A549 (cell line): ENCODE measurements around the gene SENP6. TPM values are rescaled to one million over a fixed set of nuclear protein-coding genes. Genes with fewer than 3 reads are reported as not detected.

ENCODE experiments used
- ATAC-seq, 2 experiments: fragments of 200-7000 bp in 1 of 2; fragments of >200 bp in 1 of 2; cut with Nextera tagmentation in 1 of 2; cut with Tn5 transposase in 1 of 2; 3 replicates each; pipeline versions ENCODE4 v1.8.0 to v1.9.1; 2018 to 2020; ENCODE audit warnings: mild to moderate bottlenecking in 1 of 2, moderate library complexity in 1 of 2
- CTCF ChIA-PET: fragments of 300-600 bp; sonication (Branson Sonifier 250); formaldehyde crosslinking; extraction: SDS; loops from one replicate; lab custom pipeline; 2021; ENCODE audit warnings: antibody characterized with exemption, inconsistent platforms; lab: Yijun Ruan, JAX
- POLR2A ChIA-PET: fragments of 350-600 bp; formaldehyde crosslinking; extraction: SDS; loops from one replicate; lab custom pipeline; 2021; ENCODE audit warnings: antibody characterized with exemption, inconsistent platforms; lab: Yijun Ruan, JAX
- DNase-seq, 2 experiments: peaks; one replicate each; pipeline versions ENCODE4 v3.0.0 to v3.0.0-alpha.2; 2011 to 2016; ENCODE audit warnings: low read depth in 1 of 2, low spot score in 1 of 2
- FAIRE-seq: peaks from 2 replicates; lab custom pipeline; 2011; peaks lifted over from hg19 to GRCh38; lab: Jason Lieb, UNC
- H3K27ac ChIP-seq, 2 experiments: fragments of >200 bp; sonication (Bioruptor Twin); formaldehyde crosslinking; 3 replicates each; pipeline ENCODE4 v1.5.1; 2016 to 2017
- H3K4me1 ChIP-seq: fragments of >200 bp; sonication (Bioruptor Twin); formaldehyde crosslinking; 3 replicates; pipeline ENCODE4 v1.6.1; 2016
- H3K4me2 ChIP-seq: fragments of >200 bp; sonication (Bioruptor Twin); formaldehyde crosslinking; 3 replicates; pipeline ENCODE4 v1.6.1; 2016
- H3K4me3 ChIP-seq: fragments of >200 bp; sonication (Bioruptor Twin); formaldehyde crosslinking; 3 replicates; pipeline ENCODE4 v1.5.1; 2016
- H3K9me3 ChIP-seq: fragments of >200 bp; sonication (Bioruptor Twin); formaldehyde crosslinking; 3 replicates; pipeline ENCODE4 v1.6.1; 2016
- CEBPB ChIP-seq, 2 experiments: fragments of >200 bp in 1 of 2; sonication (Bioruptor Twin) in 1 of 2; formaldehyde crosslinking in 1 of 2; IDR thresholded peaks; 2 replicates each; pipeline ENCODE4 v1.6.1; 2012 to 2016
- CHD2 ChIP-seq: fragments of 150-350 bp; IDR thresholded peaks from 2 replicates; pipeline ENCODE4 v1.6.1; 2014; ENCODE audit warnings: low read length; ENCODE audit not compliant: partially characterized antibody
- CHD4 ChIP-seq: fragments of 200-600 bp; sonication (generic); IDR thresholded peaks from 2 replicates; pipeline ENCODE4 v1.6.1; 2016; ENCODE audit warnings: antibody characterized with exemption, mild to moderate bottlenecking, borderline replicate concordance
- EHF ChIP-seq: fragments of 250-450 bp; sonication (Bioruptor Pico); IDR thresholded peaks from 2 replicates; pipeline ENCODE4 v1.5.0; 2020; ENCODE audit warnings: mild to moderate bottlenecking
- EHMT2 ChIP-seq: fragments of 200-600 bp; sonication (generic); IDR thresholded peaks from 2 replicates; pipeline ENCODE4 v1.6.1; 2016; ENCODE audit warnings: antibody characterized with exemption, low read depth, mild to moderate bottlenecking, moderate library complexity
- FOSL2 ChIP-seq, 2 experiments: fragments of 450-650 bp in 1 of 2; fragments of >200 bp in 1 of 2; sonication (Bioruptor Twin) in 1 of 2; formaldehyde crosslinking; IDR thresholded peaks; 2 replicates each; pipeline versions ENCODE4 v1.5.0 to v1.6.1; 2016 to 2020; ENCODE audit warnings: mild to moderate bottlenecking in 1 of 2, moderate library complexity in 1 of 2
- HDAC2 ChIP-seq: fragments of 200-600 bp; sonication (generic); IDR thresholded peaks from 2 replicates; pipeline ENCODE4 v1.6.1; 2016
- HEYL ChIP-seq: fragments of 250-450 bp; sonication (Bioruptor Pico); IDR thresholded peaks from 2 replicates; pipeline ENCODE4 v1.8.0; 2021; ENCODE audit warnings: mild to moderate bottlenecking, moderate library complexity
- JUN ChIP-seq, 2 experiments: fragments of >200 bp; sonication (Bioruptor Twin); formaldehyde crosslinking; IDR thresholded peaks; 2 replicates in 1 of 2; 3 replicates in 1 of 2; pipeline ENCODE4 v1.6.1; 2016 to 2017
- KDM1A ChIP-seq: fragments of 200-600 bp; sonication (generic); IDR thresholded peaks from 2 replicates; pipeline ENCODE4 v1.6.1; 2016; ENCODE audit warnings: low read depth, mild to moderate bottlenecking
- MAFK ChIP-seq: fragments of 450-650 bp; IDR thresholded peaks from 2 replicates; pipeline ENCODE4 v1.6.1; 2014; ENCODE audit not compliant: partially characterized antibody
- NR3C1 ChIP-seq: fragments of >200 bp; sonication (Bioruptor Twin); formaldehyde crosslinking; IDR thresholded peaks from 3 replicates; pipeline ENCODE4 v1.6.1; 2017
- PHF8 ChIP-seq: fragments of 200-600 bp; sonication (generic); IDR thresholded peaks from 2 replicates; pipeline ENCODE4 v1.6.1; 2016; ENCODE audit warnings: low read depth, mild to moderate bottlenecking, antibody characterized with exemption, moderate library complexity, borderline replicate concordance
- POLR2A ChIP-seq: IDR thresholded peaks from 2 replicates; pipeline ENCODE4 v1.6.1; 2012; ENCODE audit warnings: mild to moderate bottlenecking, low read length
- POLR2AphosphoS2 ChIP-seq: conservative IDR thresholded peaks from 2 replicates; pipeline ENCODE4 v1.6.1; 2012; ENCODE audit warnings: low read length, improper control_type of control experiment, inconsistent platforms
- REST ChIP-seq: fragments of 200-600 bp; sonication (generic); IDR thresholded peaks from 2 replicates; pipeline ENCODE4 v1.6.1; 2016; ENCODE audit warnings: antibody characterized with exemption, mild to moderate bottlenecking, moderate library complexity
- SMC3 ChIP-seq: fragments of >200 bp; sonication (Bioruptor Twin); formaldehyde crosslinking; IDR thresholded peaks from 3 replicates; pipeline ENCODE4 v1.6.1; 2018; ENCODE audit warnings: inconsistent platforms
- ZC3H11A ChIP-seq: fragments of 450-650 bp; IDR thresholded peaks from 2 replicates; pipeline ENCODE4 v1.6.1; 2014; ENCODE audit warnings: antibody characterized with exemption, mild to moderate bottlenecking
- ZNF302 ChIP-seq: fragments of 250-450 bp; sonication (Bioruptor Pico); IDR thresholded peaks from 2 replicates; pipeline ENCODE4 v1.9.0; 2021; ENCODE audit warnings: inconsistent platforms, mild to moderate bottlenecking, moderate library complexity
- ZSCAN20 ChIP-seq: fragments of 250-450 bp; sonication (Bioruptor Pico); IDR thresholded peaks from 2 replicates; pipeline ENCODE4 v1.8.0; 2022; ENCODE audit warnings: mild to moderate bottlenecking, moderate library complexity
- WGBS: methylation state at CpG from one replicate; pipeline ENCODE4 v1.1.6; 2017; ENCODE audit errors: missing lambda C conversion rate; 5-methylcytosine and 5-hydroxymethylcytosine counted together
- polyA plus RNA-seq, 4 experiments: library from polyadenylated mRNA; depleted of rRNA in 3 of 4; stranded (reverse); fragments of >200 nt; fragmentation: RNase III in 1 of 4; extraction: RNeasy Plus Mini Kit Qiagen cat#74134 plus additional on column Dnase treatment in 1 of 4; gene quantifications; 2 replicates in 3 of 4; 3 replicates in 1 of 4; pipeline ENCODE4 v1.2.3, GENCODE V29; 2011 to 2017
- TF ChIP-seq, protein P1 (sequence below): fragments of 450-650 bp; IDR thresholded peaks from 2 replicates; pipeline ENCODE4 v1.6.1; 2014; ENCODE audit warnings: antibody characterized with exemption
- TF ChIP-seq, protein P2 (sequence below): IDR thresholded peaks from 2 replicates; pipeline ENCODE4 v1.6.1; 2012
- TF ChIP-seq, protein P3 (sequence below): fragments of 150-350 bp; IDR thresholded peaks from 2 replicates; pipeline ENCODE4 v1.6.1; 2014; ENCODE audit warnings: low read depth, mild to moderate bottlenecking, low read length

The SENP6 gene
- polyA plus RNA-seq, 2 of the 4 experiments (the other 2 are of a cell fraction): 29.8 to 59.9 TPM

DNA sequence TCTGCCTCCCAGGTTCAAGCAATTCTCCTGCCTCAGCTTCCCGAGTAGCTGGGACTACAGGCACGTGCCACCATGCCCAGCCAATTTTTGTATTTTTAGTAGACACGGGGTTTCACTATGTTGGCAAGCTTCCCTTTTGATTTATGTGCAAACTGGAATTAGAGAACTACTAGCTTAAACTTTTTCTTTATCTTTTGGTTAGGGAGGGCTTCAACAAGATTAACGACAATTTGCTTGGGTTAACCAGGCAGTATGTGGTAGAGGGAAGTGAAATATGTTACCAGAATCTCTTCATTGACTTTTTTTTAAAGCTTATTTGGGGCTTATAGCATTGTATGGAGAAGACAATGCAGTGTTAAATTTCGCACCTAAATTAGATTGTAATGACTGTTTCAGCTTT lies 156.4 kb downstream of the SENP6 start:
- no peak overlapping the region for H3K4me3 ChIP-seq
- whole genome bisulfite sequencing: 91% methylated on average over 5 of the region's 5 CpGs
- POLR2A ChIA-PET: no interaction called here
- H3K9me3 ChIP-seq: no peaks in the 10 kb centered on the region
- no peak for TF ChIP-seq FOSL2 (IDR thresholded peaks at IDR 0.05)
- TF ChIP-seq FOSL2 (CRISPR knock-in tag; IDR thresholded peaks at IDR 0.05): no peak
- no peak for TF ChIP-seq CHD4
- no peak for TF ChIP-seq ZNF302 (CRISPR knock-in tag)
- TF ChIP-seq PHF8: no peak
- TF ChIP-seq EHF (CRISPR knock-in tag): no peak
- TF ChIP-seq HEYL (CRISPR knock-in tag): no peak
- no peak for TF ChIP-seq SMC3
- no peak for TF ChIP-seq NR3C1
- TF ChIP-seq EHMT2: no peak
- TF ChIP-seq, protein P1, sequence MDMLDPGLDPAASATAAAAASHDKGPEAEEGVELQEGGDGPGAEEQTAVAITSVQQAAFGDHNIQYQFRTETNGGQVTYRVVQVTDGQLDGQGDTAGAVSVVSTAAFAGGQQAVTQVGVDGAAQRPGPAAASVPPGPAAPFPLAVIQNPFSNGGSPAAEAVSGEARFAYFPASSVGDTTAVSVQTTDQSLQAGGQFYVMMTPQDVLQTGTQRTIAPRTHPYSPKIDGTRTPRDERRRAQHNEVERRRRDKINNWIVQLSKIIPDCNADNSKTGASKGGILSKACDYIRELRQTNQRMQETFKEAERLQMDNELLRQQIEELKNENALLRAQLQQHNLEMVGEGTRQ: no peak
- no peak for TF ChIP-seq HDAC2
- TF ChIP-seq POLR2A: no peak
- no peak for TF ChIP-seq REST
- TF ChIP-seq KDM1A: no peak
- no peak for FAIRE-seq
- H3K4me1 ChIP-seq: 0 out of 3 replicates have a peak, but pooled peaks cover 3% of the 10 kb centered on the region
- no peak overlapping the region for H3K27ac ChIP-seq
- CTCF ChIA-PET: interaction anchor here (1.5 kb wide), 1 partner anchor 10 kb away, joined by 3 read pairs; no protein-coding TSS in a partner anchor
- no peak for ATAC-seq
- DNase-seq: no peak
- no peak overlapping the region for H3K4me2 ChIP-seq

DNA sequence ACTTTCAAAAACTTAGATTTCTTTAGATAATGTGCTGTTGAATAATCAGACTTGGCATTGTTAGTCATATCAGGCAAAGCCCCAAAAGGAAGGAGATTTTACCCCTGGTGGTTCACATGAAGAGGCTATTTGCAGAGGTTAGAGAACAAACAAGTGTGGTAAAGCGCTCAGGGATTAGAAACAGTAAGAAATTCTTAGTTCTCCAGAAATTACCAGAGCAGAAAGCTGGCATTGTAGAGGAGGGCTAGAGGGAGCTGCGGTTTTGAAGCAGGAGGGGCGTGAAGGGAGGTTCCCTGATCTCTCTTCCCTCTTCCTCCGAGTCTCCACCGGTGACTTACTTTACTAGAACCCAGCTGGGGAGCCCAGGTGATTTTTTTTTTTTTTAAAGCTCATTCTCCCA lies 157.5 kb downstream of the SENP6 start:
- no peak for FAIRE-seq
- no peaks in the 10 kb centered on the region for H3K9me3 ChIP-seq
- no peak for DNase-seq
- 96% methylated on average over 5 of the region's 5 CpGs for WGBS
- no peak overlapping the region for H3K4me3 ChIP-seq
- ChIA-PET POLR2A (no interaction called here), CTCF (no interaction called here)
- H3K27ac ChIP-seq: no peak overlapping the region
- TF ChIP-seq, protein P2, sequence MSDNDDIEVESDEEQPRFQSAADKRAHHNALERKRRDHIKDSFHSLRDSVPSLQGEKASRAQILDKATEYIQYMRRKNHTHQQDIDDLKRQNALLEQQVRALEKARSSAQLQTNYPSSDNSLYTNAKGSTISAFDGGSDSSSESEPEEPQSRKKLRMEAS: no peak
- TF ChIP-seq, protein P3, sequence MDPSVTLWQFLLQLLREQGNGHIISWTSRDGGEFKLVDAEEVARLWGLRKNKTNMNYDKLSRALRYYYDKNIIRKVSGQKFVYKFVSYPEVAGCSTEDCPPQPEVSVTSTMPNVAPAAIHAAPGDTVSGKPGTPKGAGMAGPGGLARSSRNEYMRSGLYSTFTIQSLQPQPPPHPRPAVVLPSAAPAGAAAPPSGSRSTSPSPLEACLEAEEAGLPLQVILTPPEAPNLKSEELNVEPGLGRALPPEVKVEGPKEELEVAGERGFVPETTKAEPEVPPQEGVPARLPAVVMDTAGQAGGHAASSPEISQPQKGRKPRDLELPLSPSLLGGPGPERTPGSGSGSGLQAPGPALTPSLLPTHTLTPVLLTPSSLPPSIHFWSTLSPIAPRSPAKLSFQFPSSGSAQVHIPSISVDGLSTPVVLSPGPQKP: no peak
- TF ChIP-seq EHF (CRISPR knock-in tag) (no peak), JUN (IDR thresholded peaks at IDR 0.05) (no peak), CHD2 (no peak), CEBPB (IDR thresholded peaks at IDR 0.05) (no peak), MAFK (no peak), SMC3 (no peak), ZC3H11A (no peak), ZSCAN20 (no peak), POLR2AphosphoS2 (no peak)
- TF ChIP-seq, protein P1: no peak
- no peak for ATAC-seq
- H3K4me2 ChIP-seq: no peak overlapping the region
- H3K4me1 ChIP-seq: 0 out of 3 replicates have a peak, but pooled peaks cover under 1% of the 10 kb centered on the region
